HAP-1 (cell line): Measurements from ENCODE around the gene RFX8.

ENCODE experiments used
- DNase-seq, 2 experiments: peaks; one replicate each; pipeline ENCODE4 v3.0.0-alpha.2; 2016 to 2020; ENCODE audit warnings: low spot score in 2 of 2
- H3K27me3 ChIP-seq: fragments of 250-450 bp; sonication (Bioruptor Pico); 2 replicates; pipeline ENCODE4 v1.5.1; 2020; ENCODE audit warnings: low read depth, mild to moderate bottlenecking, moderate library complexity
- H3K36me3 ChIP-seq: fragments of 250-450 bp; sonication (Bioruptor Pico); replicated peaks from 2 replicates; pipeline ENCODE4 v1.5.1; 2020; ENCODE audit warnings: mild to moderate bottlenecking
- H3K4me1 ChIP-seq: fragments of 250-450 bp; sonication (Bioruptor Pico); 2 replicates; pipeline ENCODE4 v1.5.1; 2020; ENCODE audit warnings: mild to moderate bottlenecking
- H3K4me3 ChIP-seq: fragments of 250-450 bp; sonication (Bioruptor Pico); 2 replicates; pipeline ENCODE4 v1.5.1; 2020; ENCODE audit warnings: mild to moderate bottlenecking, moderate library complexity
- H3K9me3 ChIP-seq: fragments of 250-450 bp; sonication (Bioruptor Pico); 2 replicates; pipeline ENCODE4 v1.5.1; 2020; ENCODE audit warnings: mild to moderate bottlenecking, moderate library complexity
- in situ Hi-C: fragments of 300-500 bp; cut with MboI; formaldehyde crosslinking; loops from 3 replicates; pipeline ENCODE4 v1.14.3; 2020; ENCODE audit warnings: low sequenced_read_pairs, inconsistent platforms, mixed read lengths

RFX8 gene

DNA sequence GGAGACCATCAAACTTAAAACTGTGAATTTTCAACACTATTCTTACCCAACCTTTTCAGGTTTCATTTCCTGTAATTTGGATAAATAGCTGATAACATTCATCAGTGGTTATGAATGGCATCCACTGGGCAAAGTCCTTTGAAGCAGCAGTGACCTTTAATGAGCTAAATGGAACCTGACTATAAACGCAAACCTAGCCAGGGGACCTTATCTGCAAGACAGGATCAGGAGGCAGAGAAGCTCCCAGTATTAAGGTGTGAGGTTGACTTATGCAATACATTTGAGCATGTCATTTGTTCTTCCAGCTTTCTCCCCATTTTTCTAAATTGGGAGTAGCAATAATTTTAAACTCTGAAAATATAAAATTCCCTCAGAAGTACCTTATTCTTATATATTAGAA lies 126.0 kb downstream of the RFX8 start:
- H3K27me3 ChIP-seq: 0 out of 2 replicates have a peak, but pooled peaks cover 5% of the 10 kb centered on the region
- H3K4me3 ChIP-seq: no peak overlapping the region
- H3K9me3 ChIP-seq: no peaks in the 10 kb centered on the region
- no peak for DNase-seq
- in situ Hi-C loops: no loop called here
- H3K36me3 ChIP-seq: no peaks in the 10 kb centered on the region
- no peaks in the 10 kb centered on the region for H3K4me1 ChIP-seq
